ENCODE data around the gene ARHGAP1.

The ARHGAP1 gene

DNA sequence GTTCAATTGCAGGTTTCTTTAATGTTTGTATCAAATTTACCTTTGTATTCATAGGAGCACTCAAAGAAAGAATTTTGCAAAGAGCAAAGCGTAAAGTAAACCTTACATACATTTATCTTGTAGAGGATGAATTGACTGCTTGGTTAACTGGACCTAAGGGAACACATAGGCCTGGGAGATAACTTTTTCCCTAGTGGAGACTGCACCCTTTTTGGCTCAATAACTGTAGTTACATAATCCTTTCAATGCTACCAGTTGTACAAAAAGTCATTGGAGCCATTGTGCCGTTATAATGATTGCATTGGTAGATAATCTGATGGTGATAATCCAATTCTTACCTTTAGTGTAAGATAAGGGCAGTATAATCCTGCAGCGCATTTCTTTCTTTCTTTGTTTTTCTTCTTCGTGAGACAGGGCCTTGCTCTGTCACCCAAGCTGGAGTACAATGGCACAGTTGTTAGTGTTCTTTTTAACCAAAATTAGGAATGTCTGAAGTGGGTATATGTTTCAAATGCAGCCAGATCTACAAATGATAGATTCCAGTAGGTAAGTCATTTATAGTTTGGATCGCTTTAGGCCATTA lies 64.8 kb downstream of the ARHGAP1 start:
- DNase-seq: no peak

DNA sequence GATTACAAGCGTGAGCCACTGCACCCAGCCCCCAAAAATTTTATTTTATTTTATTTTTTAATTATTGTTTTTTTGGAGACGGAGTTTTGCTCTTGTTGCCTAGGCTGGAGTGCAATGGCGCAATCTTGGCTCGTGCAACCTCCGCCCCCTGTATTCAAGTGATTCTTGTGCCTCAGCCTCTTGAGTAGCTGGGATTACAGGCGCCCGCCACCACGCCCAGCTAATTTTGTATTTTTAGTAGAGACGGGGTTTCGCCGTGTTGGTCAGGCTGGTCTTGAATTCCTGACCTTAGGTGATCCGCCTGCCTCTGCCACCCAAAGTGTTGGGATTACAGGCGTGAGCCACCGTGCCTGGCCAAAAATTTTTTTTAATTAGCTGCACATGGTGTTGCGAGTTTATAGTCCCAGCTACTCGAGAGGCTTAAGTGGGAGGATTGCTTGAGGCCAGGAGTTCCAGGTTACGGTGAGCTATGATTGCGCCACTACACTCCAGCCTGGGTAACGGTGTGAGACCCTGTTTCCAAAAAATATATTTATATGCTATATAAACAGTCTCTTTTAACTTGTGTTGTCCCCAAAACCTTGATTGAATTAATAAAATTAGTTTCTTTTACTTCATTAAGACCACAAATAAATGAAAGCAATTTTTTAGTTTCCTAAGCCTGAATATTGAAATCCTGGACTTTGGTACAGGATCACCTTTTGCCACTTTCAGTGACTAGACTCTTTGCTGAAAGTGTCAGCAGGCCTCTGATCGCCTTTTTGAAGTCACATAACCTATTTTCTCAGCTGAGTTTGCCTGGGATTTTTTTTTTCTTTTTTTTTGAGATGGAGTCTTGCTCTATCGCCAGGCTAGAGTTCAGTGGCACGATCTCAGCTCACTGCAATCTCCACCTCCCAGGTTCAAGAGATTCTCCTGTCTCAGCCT lies 66.9 kb downstream of the ARHGAP1 start:
- DNase-seq: no peak

DNA sequence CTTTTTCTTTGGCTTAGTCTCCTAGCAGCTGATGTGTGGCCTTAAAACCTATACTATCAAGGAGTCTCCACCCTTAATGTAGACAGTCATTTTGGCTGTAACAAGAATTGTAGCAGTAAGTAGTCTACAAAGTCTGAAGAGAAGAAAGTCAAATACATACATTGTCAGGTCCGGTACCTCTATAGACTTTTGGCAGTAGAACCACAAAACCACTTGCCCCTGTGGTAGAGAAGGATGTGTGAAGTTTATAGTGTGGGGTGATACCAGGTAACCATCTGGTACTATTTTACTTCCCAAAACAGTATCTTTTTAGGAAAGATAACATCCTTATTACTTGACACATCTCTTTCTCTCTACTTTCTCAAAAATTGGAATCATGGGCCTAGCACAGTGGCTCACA lies 67.9 kb downstream of the ARHGAP1 start:
- no peak for DNase-seq

DNA sequence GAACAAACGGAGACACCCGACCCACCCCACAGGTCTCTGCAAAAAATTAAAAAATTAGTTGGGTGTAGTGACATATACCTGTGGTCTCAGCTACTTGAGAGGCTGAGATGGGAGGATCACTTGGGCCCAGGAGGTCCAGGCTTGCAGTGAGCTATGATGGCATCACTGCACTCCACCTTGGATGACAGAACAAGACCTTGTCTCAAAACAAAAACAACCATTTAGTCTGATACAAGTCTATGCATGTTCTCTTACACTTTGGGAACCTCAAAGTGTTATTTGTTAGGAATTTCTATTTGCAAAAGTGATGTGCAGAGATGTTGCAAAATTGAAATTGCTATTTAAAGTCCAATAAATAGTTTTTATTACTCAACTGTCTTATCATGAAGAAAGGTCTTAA lies 68.7 kb downstream of the ARHGAP1 start:
- DNase-seq: no peak

DNA sequence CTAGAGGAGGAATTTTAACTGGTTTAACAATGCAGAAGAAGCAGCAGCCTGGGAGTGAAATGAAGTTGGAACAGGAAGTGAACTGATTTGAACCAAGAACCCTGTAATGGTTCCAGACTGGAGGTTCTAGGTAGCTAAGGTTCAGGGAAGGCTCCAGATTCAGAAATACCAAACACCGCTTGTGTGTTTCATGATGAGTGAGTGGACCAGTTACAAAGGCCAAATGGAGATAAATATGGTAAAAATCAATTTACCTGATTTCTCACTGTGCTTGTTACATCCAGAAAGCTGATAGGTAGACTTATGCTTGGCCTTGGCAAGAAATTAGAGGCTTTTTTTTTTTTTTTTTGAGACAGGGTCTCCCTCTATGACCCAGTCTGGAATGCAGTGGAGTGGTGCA lies 70.2 kb downstream of the ARHGAP1 start:
- DNase-seq: no peak

DNA sequence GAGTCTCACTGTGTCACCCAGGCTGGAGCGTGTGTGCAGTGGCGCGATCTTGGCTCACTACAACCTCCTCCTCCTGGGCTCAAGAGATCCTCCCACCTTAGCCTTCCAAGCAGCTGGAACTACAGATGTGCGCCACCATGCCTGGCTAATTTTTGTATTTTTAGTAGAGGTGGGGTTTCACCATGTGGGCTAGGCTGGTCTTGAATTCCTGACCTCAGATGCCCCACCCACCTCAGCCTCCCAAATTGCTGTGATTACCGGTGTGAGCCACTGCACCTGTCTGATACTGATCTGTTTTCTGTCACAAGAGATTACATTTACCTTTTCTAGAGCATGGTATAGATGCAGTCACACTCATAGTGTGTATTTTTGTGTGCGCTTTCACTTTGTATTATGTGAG lies 71.5 kb downstream of the ARHGAP1 start:
- no peak for DNase-seq
